Testis (tissue), 3 donors: ENCODE results near the gene DFFB. TPM values are rescaled to one million over a fixed set of nuclear protein-coding genes. Genes with fewer than 3 reads are reported as not detected.

Experiments used
- DNase-seq: peaks from one replicate; pipeline ENCODE4 v3.0.0-alpha.2; 2019
- H3K27ac ChIP-seq, 2 donors: fragments of 200-600 bp; sonication (generic); one replicate each; pipeline ENCODE4 v1.5.1; 2019
- H3K27me3 ChIP-seq: fragments of 200-600 bp; sonication (generic); one replicate; pipeline ENCODE4 v1.5.1; 2019
- H3K36me3 ChIP-seq: fragments of 200-600 bp; sonication (generic); one replicate; pipeline ENCODE4 v1.5.1; 2017; ENCODE audit warnings: low read depth; ENCODE audit errors: missing control alignments
- H3K4me1 ChIP-seq: fragments of 200-600 bp; sonication (generic); one replicate; pipeline ENCODE4 v1.5.1; 2019
- H3K4me3 ChIP-seq, 2 donors: fragments of 200-600 bp; sonication (generic); one replicate each; pipeline ENCODE4 v1.5.1; 2017 to 2019
- H3K9me3 ChIP-seq: fragments of 200-600 bp; sonication (generic); one replicate; pipeline ENCODE4 v1.5.1; 2017
- CTCF ChIP-seq, 3 experiments: fragments of 450-650 bp in 2 of 3; fragments of 200-600 bp in 1 of 3; sonication (generic) in 1 of 3; IDR thresholded peaks; one replicate each; pipeline ENCODE4 v1.5.1; 2016 to 2019; ENCODE audit warnings: antibody characterized with exemption in 3 of 3, mild to moderate bottlenecking in 2 of 3, moderate library complexity in 1 of 3
- POLR2A ChIP-seq: fragments of 450-650 bp; IDR thresholded peaks from one replicate; pipeline ENCODE4 v1.6.1; 2017; ENCODE audit warnings: antibody characterized with exemption, mild to moderate bottlenecking, moderate library complexity
- WGBS, 2 donors: methylation state at CpG; one replicate each; pipeline ENCODE4 v1.1.5; 2018; 5-methylcytosine and 5-hydroxymethylcytosine counted together
- intact Hi-C: fragments of 100-400 bp; cut with DNase I; formaldehyde crosslinking; loops from one replicate; pipeline ENCODE4 v1.15.1; 2023; ENCODE audit warnings: low total_unique reads
- polyA plus RNA-seq: library from polyadenylated mRNA; stranded (reverse); fragments of 350-450 nt; fragmentation: Illumina TruSeq; extraction: RNeasy Lipid Tissue Mini Kit (QIAGEN cat#74804); gene quantifications from one replicate; pipeline ENCODE4 v1.2.3, GENCODE V29; 2014; ENCODE audit warnings: low read depth, low replicate concordance; ENCODE audit not compliant: insufficient read depth
- total RNA-seq, 2 donors: library from RNA; depleted of rRNA; stranded (reverse); fragments of >200 nt; gene quantifications; one replicate each; pipeline ENCODE4 v1.2.3, GENCODE V29; 2016

The DFFB gene
- total and polyA plus RNA-seq, 3 donors from 2014 or later: 3.4 to 8.4 (median 6.9) TPM

GRCh38 chr1:3890389-3891328 is 33.4 kb downstream of the DFFB start:
- no peaks in the 10 kb centered on the region for H3K4me1 ChIP-seq
- no peaks in the 10 kb centered on the region for H3K9me3 ChIP-seq
- H3K27me3 ChIP-seq: no peaks in the 10 kb centered on the region
- DNase-seq: no peak
- no peak overlapping the region for H3K27ac ChIP-seq
- WGBS, 2 donors: 81 to 82% methylated on average over 20 to 26 of the region's 26 CpGs
- TF ChIP-seq POLR2A: no peak
- no peak for TF ChIP-seq CTCF (IDR thresholded peaks at IDR 0.05)
- no peak overlapping the region for H3K4me3 ChIP-seq
- intact Hi-C loops: no loop called here
- H3K36me3 ChIP-seq: no peaks in the 10 kb centered on the region

- TF ChIP-seq POLR2A (no peak), CTCF (IDR thresholded peaks at IDR 0.05) (no peak)
- WGBS, 2 donors: 89 to 93% methylated on average over 15 to 17 of the region's 17 CpGs
- Histone ChIP-seq H3K9me3 (no peaks in the 10 kb centered on the region), H3K4me3 (no peak overlapping the region), H3K4me1 (no peaks in the 10 kb centered on the region), H3K36me3 (no peaks in the 10 kb centered on the region), H3K27ac (no peak overlapping the region), H3K27me3 (no peaks in the 10 kb centered on the region)
- intact Hi-C loops: no loop called here
- DNase-seq: no peak
These were observed 34.1 kb downstream of the DFFB start for GRCh38 chr1:3891329-3891865.

GRCh38 chr1:3892748-3893147 is 35.5 kb downstream of the DFFB start:
- H3K4me1 ChIP-seq: no peaks in the 10 kb centered on the region
- WGBS, 2 donors: 46 to 56% methylated on average over 14 of the region's 14 CpGs
- H3K9me3 ChIP-seq: no peaks in the 10 kb centered on the region
- TF ChIP-seq CTCF (IDR thresholded peaks at IDR 0.05): no peak
- no peak for TF ChIP-seq POLR2A
- no peaks in the 10 kb centered on the region for H3K27me3 ChIP-seq
- no peak overlapping the region for H3K4me3 ChIP-seq
- intact Hi-C loops: no loop called here
- peak; percentile 75 for DNase-seq
- H3K36me3 ChIP-seq: no peaks in the 10 kb centered on the region
- H3K27ac ChIP-seq: no peak overlapping the region

GRCh38 chr1:3893190-3893589 is 35.9 kb downstream of the DFFB start:
- intact Hi-C loops: no loop called here
- no peaks in the 10 kb centered on the region for H3K4me1 ChIP-seq
- no peaks in the 10 kb centered on the region for H3K36me3 ChIP-seq
- H3K27me3 ChIP-seq: no peaks in the 10 kb centered on the region
- WGBS, 2 donors: 55 to 66% methylated on average over 5 of the region's 5 CpGs
- no peak overlapping the region for H3K27ac ChIP-seq
- TF ChIP-seq POLR2A (no peak), CTCF (IDR thresholded peaks at IDR 0.05) (no peak)
- H3K4me3 ChIP-seq: no peak overlapping the region
- no peaks in the 10 kb centered on the region for H3K9me3 ChIP-seq
- no peak for DNase-seq
